HK-2 (cell line): Measurements from ENCODE around the gene DOCK1.
A peak's percentile ranks its signal among the peaks of the same experiment; 100 is the strongest.
"Not testable (repeated sequence)": the region's sequence is repeated elsewhere in the genome, so short reads cannot be mapped to it uniquely, and the experiment has no call there.

ENCODE experiments used
- DNase-seq: peaks from one replicate; pipeline ENCODE4 v3.0.0-alpha.2; 2018; ENCODE audit not compliant: unreplicated experiment

Gene DOCK1

GRCh38 chr10:127275793-127276450 lies 370.7 kb downstream of the DOCK1 start:
- peak; percentile 25 for DNase-seq

GRCh38 chr10:127276794-127277462 lies 371.7 kb downstream of the DOCK1 start:
- DNase-seq = no peak

- peak; percentile 44 for DNase-seq
These were observed 372.8 kb downstream of the DOCK1 start for GRCh38 chr10:127278001-127278400.

- DNase-seq = no peak
These were observed 374.1 kb downstream of the DOCK1 start for GRCh38 chr10:127279334-127279774.

GRCh38 chr10:127280446-127280845 lies 375.2 kb downstream of the DOCK1 start:
- no peak for DNase-seq

GRCh38 chr10:127283017-127283416 lies 377.8 kb downstream of the DOCK1 start:
- DNase-seq = no peak

- no peak for DNase-seq
These were observed 378.3 kb downstream of the DOCK1 start for GRCh38 chr10:127283576-127283975.

- no peak for DNase-seq
These were observed 385.6 kb downstream of the DOCK1 start for GRCh38 chr10:127290850-127291249.

- no peak for DNase-seq
These were observed 386.1 kb downstream of the DOCK1 start for GRCh38 chr10:127291329-127291728.

GRCh38 chr10:127292888-127293287 lies 387.7 kb downstream of the DOCK1 start:
- no peak for DNase-seq

- no peak for DNase-seq
These were observed 388.4 kb downstream of the DOCK1 start for GRCh38 chr10:127293640-127294039.

GRCh38 chr10:127296696-127297095 lies 391.5 kb downstream of the DOCK1 start:
- no peak for DNase-seq

GRCh38 chr10:127298381-127298780 lies 393.2 kb downstream of the DOCK1 start:
- DNase-seq = no peak

- DNase-seq = not testable (repeated sequence)
These were observed 394.0 kb downstream of the DOCK1 start for GRCh38 chr10:127299192-127299591.

- no peak for DNase-seq
These were observed 394.9 kb downstream of the DOCK1 start for GRCh38 chr10:127299956-127300689.

- peak; percentile 35 for DNase-seq
These were observed 395.7 kb downstream of the DOCK1 start for GRCh38 chr10:127300868-127301321.

- DNase-seq = no peak
These were observed 397.1 kb downstream of the DOCK1 start for GRCh38 chr10:127302343-127302742.

GRCh38 chr10:127303105-127303504 lies 397.9 kb downstream of the DOCK1 start:
- DNase-seq = no peak

GRCh38 chr10:127303746-127304145 lies 398.5 kb downstream of the DOCK1 start:
- DNase-seq = no peak

- DNase-seq = no peak
These were observed 401.3 kb downstream of the DOCK1 start for GRCh38 chr10:127306479-127306878.

- DNase-seq = no peak
These were observed 402.1 kb downstream of the DOCK1 start for GRCh38 chr10:127307338-127307737.

GRCh38 chr10:127308031-127308430 lies 402.8 kb downstream of the DOCK1 start:
- DNase-seq = no peak

- DNase-seq = not testable (repeated sequence)
These were observed 404.4 kb downstream of the DOCK1 start for GRCh38 chr10:127309619-127310018.
